ENCODE results near the gene LRRC71.

GRCh38 chr1:156970017-156970416, 49.6 kb downstream of the LRRC71 start:
- TF ChIP-seq POLR2A (IDR thresholded peaks at IDR 0.05) = no peak
- no peak for TF ChIP-seq CTCF (IDR thresholded peaks at IDR 0.05)

All from lower leg skin (tissue), 3 donors.